T-helper 9 cell (primary cell): ENCODE results near the gene PTCH2.
"Not testable (repeated sequence)": the region's sequence is repeated elsewhere in the genome, so short reads cannot be mapped to it uniquely, and the experiment has no call there.

ENCODE experiments used
- DNase-seq: peaks from one replicate; pipeline ENCODE4 v3.0.0-alpha.2; 2020

Gene PTCH2

GRCh38 chr1:44835738-44836675 lies 7.0 kb downstream of the PTCH2 start:
- DNase-seq, result peak; percentile 83

DNA sequence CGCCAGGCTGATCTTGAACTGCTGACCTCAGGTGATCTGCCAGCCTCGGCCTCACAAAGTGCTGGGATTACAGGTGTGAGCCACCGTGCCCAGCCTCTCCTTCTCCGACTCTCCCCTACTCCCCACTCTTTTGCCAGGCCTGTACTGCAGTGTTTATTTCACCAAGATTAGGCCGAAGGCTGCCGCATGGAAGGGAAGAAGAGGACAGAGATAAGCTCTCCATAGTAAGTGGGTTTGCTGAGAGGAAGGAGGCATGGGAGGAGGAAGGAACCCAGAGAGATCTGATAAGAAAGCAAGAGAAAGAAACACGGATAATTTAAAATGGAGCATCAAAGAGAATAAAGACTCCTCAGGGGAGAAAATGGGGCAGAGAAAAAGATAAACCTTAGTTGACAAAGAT lies 8.7 kb downstream of the PTCH2 start:
- DNase-seq, result no peak

DNA sequence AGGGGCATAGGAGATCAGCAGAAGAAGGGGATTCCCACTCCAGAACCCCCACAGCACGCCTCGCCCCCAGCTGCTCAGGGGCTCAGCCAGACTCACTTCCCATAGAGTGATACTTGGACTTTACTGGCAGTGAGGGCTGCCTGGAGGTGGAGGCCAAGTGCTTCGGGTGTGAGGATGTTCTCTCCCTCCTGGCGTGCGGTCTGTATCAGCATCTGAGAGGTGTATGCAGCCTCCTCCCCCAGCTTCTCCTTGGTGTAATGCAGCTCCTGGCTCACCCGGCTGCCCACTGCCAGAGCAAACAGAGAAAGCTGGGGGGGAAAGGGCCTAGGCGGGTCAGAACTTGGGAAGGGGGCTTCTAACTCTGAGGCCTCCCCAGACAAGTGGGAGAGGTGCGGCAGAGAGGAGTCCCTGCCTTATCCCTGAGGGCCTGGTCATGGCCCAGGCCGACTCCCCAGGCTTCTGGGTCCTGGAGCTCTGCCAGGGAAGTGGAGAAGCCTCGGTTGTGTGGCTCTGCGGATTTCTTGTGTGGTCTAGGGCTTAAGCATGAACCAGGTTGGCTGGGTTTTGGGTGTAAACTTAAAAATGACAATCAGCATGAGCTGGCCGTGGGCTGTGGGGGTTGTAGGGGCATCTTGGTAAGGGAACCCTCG lies 10.9 kb downstream of the PTCH2 start:
- no peak for DNase-seq

DNA sequence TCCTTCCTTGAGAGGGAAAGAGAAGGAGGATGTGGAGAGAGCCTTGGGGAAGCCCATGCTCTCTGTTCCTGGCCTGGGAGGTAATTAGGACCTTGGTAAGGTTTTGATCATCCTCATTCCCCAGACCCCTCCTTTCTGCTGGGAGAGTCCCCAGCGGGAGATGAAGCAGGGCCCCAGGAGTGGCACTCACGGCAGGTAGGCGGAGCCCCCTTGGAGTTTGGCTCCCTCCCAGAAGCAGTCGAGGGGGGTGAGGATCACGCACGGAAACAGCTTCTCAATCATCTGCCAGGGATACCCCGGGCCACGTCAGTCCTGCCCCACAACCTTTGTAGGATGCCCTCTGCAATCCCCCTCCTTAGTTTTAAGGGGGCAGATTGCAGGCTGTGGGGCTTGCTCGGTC lies 11.5 kb downstream of the PTCH2 start:
- no peak for DNase-seq

DNA sequence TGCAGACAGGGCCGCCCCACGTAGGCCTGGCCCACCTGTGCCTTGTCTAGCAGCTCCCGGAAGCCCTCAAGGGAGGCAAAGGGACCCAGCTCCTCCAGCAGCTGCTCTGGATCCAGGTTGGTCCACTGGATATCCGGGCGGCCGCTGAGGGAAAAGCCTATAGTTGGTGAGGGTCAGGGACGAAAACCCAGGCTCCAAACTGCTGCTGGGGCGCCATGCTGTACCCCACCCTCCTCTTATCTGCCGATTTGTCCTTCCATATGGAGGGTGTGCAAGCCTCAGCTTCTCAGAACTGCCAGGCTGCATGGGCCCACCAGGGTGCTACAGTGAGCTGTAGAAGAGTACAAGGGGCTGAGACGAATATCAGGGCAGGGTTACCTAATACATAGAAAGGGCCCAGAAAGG lies 12.2 kb downstream of the PTCH2 start:
- no peak for DNase-seq

DNA sequence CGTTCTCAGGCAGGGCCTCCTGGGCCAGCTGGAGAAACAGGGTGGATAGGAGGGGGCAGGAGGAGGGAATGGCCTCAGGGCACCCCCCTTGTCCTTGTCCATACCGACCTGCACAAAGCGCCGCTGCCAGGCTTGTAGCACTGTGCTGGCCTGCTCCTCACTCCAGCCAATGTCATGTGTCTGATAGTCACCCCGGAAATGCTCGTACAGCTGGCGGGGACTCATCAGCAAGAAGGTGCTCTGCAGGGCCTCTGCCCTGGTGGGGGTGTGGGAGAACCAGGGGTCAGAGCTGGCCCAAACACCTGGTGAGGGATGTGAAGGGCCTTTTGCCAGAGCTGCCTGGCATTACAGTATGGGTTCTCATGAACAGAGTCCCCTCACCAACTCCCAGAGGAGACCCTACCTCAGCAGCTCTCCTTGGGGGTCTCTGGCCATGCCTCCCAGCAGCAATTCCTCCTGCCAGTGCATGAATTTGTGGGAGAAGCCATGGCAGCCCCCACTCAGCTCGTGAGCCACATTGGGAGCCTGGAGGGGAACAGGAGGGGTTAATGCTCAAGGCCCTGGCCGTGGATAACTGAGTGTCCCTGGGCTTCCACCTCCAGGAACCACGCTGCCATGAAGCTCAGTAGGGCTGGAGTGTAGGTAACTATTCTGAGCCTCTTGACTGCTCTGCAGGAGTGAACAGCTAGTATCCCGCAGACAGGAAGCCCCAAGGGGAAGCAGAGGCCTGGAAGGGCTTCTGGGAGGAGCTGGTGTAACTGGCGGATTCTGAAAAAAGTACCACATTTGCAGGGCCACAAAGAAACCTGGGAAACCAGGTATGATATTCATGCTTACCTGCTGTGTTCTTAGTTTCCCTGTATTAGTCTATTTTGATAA lies 13.3 kb downstream of the PTCH2 start:
- no peak for DNase-seq

DNA sequence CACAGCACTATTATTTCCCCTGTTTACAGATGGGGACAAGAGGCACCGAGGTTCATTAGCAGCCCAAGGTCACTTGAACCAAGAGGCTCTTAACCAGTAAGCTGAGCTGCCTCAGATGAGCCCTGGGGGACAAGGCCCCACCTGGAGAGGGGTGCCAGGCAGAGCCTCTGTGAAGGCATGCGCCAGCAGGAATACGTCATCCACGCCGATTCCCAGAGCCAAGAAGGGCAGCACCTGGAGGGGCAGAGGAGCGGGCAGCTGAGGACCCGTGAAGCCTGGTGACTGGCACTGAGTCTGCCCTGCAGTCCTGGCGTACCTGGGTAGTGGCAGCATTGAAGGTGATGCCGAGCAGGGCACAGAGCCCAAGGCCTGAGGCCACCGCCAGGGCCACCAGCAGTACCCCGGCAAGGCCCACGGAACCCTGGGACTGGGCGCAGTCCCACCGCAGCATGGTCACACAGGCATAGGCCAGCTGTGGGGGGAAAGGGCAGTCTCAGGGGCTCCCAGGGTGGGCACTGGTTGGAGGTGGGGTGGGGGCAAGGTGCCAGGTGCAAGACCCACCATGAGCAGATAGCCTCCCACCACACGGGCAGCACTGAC lies 14.1 kb downstream of the PTCH2 start:
- DNase-seq, result no peak

DNA sequence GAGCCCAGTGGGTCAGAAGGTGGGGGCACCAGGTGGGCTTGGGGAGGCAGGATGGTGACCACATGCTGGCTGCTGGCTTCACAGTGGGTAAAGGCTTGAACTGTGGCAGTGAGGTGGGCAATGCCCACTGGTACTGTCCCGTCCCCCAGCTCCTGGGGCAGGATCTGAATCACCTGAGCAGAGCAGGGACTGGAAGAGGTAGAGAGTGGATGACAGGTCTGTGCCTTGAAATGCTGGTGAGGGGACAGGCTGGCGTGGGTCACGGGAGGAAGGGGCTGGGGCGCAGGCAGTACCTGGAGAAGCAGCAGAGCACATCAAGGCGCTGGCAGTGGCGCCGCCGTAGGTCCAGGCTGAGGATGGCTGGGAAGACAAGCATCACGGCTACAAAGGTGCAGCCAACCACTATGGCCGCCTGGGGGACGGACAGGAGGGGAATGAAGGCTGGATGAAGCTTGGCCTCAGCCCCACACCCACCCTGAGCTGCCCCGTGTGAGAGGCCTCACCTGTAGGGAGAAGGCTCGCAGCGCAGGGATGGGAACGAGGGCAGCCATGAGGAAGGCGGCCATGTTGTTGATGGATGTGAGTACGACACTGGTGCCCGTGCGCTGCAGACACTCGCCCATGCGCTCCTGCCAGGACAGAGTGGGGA lies 14.9 kb downstream of the PTCH2 start:
- DNase-seq, result no peak

- no peak for DNase-seq
Observed at GRCh38 chr1:44827197-44828002, 15.7 kb downstream of the PTCH2 start.

GRCh38 chr1:44826375-44827196 lies 16.5 kb downstream of the PTCH2 start:
- DNase-seq, result no peak

DNA sequence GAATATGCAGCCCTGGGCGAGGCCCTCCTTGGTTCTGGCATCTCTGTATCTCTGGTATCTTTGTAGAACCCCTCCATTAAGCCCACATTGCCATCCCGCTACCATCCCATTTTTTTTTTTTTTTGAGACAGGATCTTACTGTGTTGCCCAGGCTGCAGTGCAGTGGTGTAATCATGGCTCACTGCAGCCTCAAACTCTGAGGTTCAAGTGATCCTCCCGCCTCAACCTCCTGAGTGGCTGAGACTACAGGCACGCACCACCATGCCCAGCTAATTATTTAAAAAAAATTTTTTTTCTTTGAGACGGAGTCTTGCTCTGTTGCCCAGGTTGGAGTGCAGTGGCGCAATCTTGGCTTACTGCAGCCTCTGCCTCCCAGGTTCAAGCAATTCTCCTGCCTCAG lies 18.7 kb downstream of the PTCH2 start:
- DNase-seq, result not testable (repeated sequence)

- no peak for DNase-seq
Observed at GRCh38 chr1:44822981-44823451, 20.0 kb downstream of the PTCH2 start.

GRCh38 chr1:44822131-44822701 lies 20.8 kb downstream of the PTCH2 start:
- DNase-seq, result no peak

GRCh38 chr1:44821240-44821715 lies 21.8 kb downstream of the PTCH2 start:
- no peak for DNase-seq

DNA sequence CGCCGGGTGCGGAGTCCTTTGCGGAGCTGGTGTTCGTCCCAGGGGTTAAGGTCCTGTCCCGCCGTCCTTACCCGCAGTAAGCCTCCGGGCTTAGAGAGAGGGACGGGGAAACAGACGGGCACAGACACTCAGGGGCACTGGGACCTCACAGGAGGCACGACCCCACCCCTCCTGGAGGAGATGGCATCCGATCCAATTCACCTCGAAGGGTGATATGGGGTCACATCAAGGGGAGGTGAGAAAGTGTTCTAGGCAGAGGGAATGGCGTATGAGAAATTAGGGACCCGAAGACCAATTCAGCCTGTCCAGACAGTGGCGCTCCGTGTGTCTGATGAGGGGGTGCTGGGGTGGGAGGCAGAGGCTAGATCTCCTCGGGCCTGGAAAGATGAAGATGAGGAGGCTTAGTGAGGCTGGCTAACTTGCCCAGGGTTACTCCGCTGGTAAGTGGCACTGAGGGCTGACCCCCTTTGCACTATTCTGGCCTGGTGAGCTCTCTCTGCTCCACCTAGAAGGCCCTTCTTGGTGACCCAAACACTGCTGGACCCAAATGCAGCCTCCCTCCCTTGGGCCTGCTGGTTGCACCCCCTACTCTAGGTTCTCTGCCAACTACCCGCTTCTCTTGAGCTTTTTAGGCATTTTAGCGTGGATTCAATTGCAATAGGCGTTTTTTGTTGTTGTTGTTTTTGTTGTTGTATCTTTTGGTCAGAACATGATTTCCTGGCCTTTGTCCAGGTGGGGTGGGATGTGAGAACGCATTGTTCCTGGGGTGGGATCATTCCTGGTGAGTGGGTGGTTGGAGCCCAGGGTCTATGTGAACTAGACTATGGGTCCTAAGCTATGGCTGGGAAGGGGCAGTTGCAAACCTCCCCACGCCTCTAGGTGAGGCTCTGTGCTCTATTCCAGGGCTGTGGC lies 22.5 kb downstream of the PTCH2 start:
- no peak for DNase-seq

GRCh38 chr1:44819608-44820327 lies 23.3 kb downstream of the PTCH2 start:
- DNase-seq, result peak; percentile 71

DNA sequence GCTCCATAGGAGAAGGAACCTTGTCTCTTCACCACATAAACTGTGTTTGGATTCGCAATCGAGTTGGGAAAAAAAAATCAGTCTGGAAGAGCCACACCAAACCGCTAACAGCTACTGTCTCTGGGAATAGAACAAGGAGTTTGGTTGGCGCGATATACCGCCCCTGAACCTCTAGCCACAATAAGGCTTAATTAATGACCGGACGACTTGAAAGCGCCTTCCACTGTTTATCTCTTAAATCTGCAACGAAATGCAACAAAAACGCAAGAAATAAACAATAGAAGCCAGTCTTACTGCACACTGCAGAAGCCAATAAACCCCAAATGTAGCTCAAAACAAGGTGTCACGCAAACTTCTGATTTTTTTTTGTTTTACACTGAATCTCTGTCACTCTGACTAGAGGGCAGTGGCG lies 23.9 kb downstream of the PTCH2 start:
- no peak for DNase-seq
